Loucy (cell line): ENCODE data around the gene CDC42BPA.

ENCODE experiments used
- H2AFZ ChIP-seq: fragments of 200-600 bp; sonication (generic); 2 replicates; pipeline ENCODE4 v1.6.0; 2016; ENCODE audit warnings: antibody characterized with exemption, mild to moderate bottlenecking, low read length, moderate library complexity
- H3F3A ChIP-seq: fragments of 200-600 bp; 2 replicates; pipeline ENCODE4 v1.6.0; 2016; ENCODE audit warnings: antibody characterized with exemption, low read depth, mild to moderate bottlenecking
- H3K27me3 ChIP-seq: fragments of 200-600 bp; sonication (generic); 2 replicates; pipeline ENCODE4 v1.6.1; 2014; ENCODE audit warnings: low read length, mild to moderate bottlenecking; ENCODE audit not compliant: insufficient read depth, poor library complexity, severe bottlenecking
- H3K36me3 ChIP-seq: fragments of 200-600 bp; sonication (generic); 2 replicates; pipeline ENCODE4 v1.6.1; 2016; ENCODE audit warnings: low read length; ENCODE audit not compliant: insufficient read depth
- H3K4me1 ChIP-seq: fragments of 200-600 bp; sonication (generic); 2 replicates; pipeline ENCODE4 v1.5.1; 2014; ENCODE audit warnings: low read length, mild to moderate bottlenecking; ENCODE audit not compliant: insufficient read depth, poor library complexity, severe bottlenecking
- H3K4me2 ChIP-seq: fragments of 200-600 bp; sonication (generic); 2 replicates; pipeline ENCODE4 v1.6.0; 2014; ENCODE audit warnings: antibody characterized with exemption, low read length, low read depth, mild to moderate bottlenecking; ENCODE audit not compliant: poor library complexity, severe bottlenecking
- H3K4me3 ChIP-seq: fragments of 200-600 bp; sonication (generic); 2 replicates; pipeline ENCODE4 v1.5.1; 2014; ENCODE audit warnings: low read length, mild to moderate bottlenecking, mixed read lengths; ENCODE audit not compliant: poor library complexity, severe bottlenecking
- H3K79me2 ChIP-seq: fragments of 200-600 bp; sonication (generic); 2 replicates; pipeline ENCODE4 v1.6.1; 2014; ENCODE audit warnings: low read length; ENCODE audit not compliant: insufficient read depth
- H3K9ac ChIP-seq: fragments of 200-600 bp; sonication (generic); 2 replicates; pipeline ENCODE4 v1.6.0; 2014; ENCODE audit warnings: mild to moderate bottlenecking, low read depth, low read length, moderate library complexity; ENCODE audit not compliant: poor library complexity, severe bottlenecking
- H3K9me2 ChIP-seq: fragments of 200-600 bp; sonication (generic); replicated peaks from 2 replicates; pipeline ENCODE4 v1.6.1; 2016; ENCODE audit warnings: low read depth, low read length, mixed read lengths
- H3K9me3 ChIP-seq: fragments of 200-600 bp; sonication (generic); 2 replicates; pipeline ENCODE4 v1.6.1; 2014; ENCODE audit warnings: mild to moderate bottlenecking, antibody characterized with exemption, low read length, low read depth; ENCODE audit not compliant: insufficient read depth
- H4K20me1 ChIP-seq: fragments of 200-600 bp; sonication (generic); 2 replicates; pipeline ENCODE4 v1.6.0; 2014; ENCODE audit warnings: antibody characterized with exemption, low read length, mild to moderate bottlenecking; ENCODE audit not compliant: insufficient read depth, poor library complexity, severe bottlenecking
- EZH2phosphoT487 ChIP-seq: fragments of 200-600 bp; IDR thresholded peaks from 2 replicates; pipeline ENCODE4 v1.6.1; 2018; ENCODE audit warnings: antibody characterized with exemption, mild to moderate bottlenecking, moderate library complexity, borderline replicate concordance
- TF ChIP-seq, protein P1 (sequence below): fragments of 200-600 bp; sonication (generic); conservative IDR thresholded peaks from 2 replicates; pipeline ENCODE4 v1.5.1; 2014; ENCODE audit warnings: mild to moderate bottlenecking, antibody characterized with exemption, low read length

Gene CDC42BPA

DNA sequence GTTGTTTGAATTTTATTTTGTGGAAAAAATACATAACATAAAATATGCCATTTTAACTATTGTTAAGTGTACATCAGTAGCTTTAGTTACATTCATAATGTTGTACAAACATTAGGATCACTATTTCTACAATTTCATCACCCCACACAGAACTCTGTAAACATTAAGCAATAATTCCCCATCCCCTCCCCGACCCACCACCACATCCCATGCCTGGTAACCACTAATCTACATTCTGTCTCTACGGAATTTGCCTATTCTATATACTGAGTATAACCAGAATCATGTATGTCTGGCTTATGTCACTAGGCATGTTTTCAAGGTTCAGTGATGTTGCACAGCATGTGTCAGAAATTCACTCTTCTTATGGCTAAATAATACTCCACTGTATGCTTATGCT lies 47.7 kb downstream of the CDC42BPA start:
- no peaks in the 10 kb centered on the region for H3F3A ChIP-seq
- H3K4me3 ChIP-seq: no peak overlapping the region
- no peak for TF ChIP-seq EZH2phosphoT487
- TF ChIP-seq, protein P1, sequence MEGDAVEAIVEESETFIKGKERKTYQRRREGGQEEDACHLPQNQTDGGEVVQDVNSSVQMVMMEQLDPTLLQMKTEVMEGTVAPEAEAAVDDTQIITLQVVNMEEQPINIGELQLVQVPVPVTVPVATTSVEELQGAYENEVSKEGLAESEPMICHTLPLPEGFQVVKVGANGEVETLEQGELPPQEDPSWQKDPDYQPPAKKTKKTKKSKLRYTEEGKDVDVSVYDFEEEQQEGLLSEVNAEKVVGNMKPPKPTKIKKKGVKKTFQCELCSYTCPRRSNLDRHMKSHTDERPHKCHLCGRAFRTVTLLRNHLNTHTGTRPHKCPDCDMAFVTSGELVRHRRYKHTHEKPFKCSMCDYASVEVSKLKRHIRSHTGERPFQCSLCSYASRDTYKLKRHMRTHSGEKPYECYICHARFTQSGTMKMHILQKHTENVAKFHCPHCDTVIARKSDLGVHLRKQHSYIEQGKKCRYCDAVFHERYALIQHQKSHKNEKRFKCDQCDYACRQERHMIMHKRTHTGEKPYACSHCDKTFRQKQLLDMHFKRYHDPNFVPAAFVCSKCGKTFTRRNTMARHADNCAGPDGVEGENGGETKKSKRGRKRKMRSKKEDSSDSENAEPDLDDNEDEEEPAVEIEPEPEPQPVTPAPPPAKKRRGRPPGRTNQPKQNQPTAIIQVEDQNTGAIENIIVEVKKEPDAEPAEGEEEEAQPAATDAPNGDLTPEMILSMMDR: no peak
- H3K36me3 ChIP-seq: no peaks in the 10 kb centered on the region
- no peak overlapping the region for H3K4me2 ChIP-seq
- H3K9ac ChIP-seq: no peak overlapping the region
- H3K4me1 ChIP-seq: no peaks in the 10 kb centered on the region
- H3K9me2 ChIP-seq: no peaks in the 10 kb centered on the region
- no peak overlapping the region for H2AFZ ChIP-seq
- H3K9me3 ChIP-seq: no peaks in the 10 kb centered on the region
- no peaks in the 10 kb centered on the region for H4K20me1 ChIP-seq
- H3K27me3 ChIP-seq: no peaks in the 10 kb centered on the region
- H3K79me2 ChIP-seq: no peaks in the 10 kb centered on the region

DNA sequence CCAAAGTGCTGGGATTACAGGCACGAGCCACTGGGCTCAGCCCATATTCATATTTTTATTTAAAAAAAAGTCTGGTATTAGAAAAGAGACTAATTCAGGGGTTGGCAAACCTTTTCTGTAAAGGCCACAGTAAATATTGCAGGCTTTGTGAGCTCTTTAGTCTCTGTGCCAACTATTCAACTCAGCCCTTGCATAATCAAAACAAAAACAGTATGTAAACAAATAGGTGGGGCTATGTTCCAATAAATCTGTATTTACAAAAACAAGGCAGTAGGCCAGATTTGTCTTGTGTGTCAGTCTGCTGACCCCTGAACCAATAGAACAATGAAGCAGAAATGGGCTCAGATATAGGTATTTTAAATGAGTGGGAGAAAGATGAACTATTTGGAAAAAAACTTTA lies 49.3 kb downstream of the CDC42BPA start:
- Histone ChIP-seq H3F3A (no peaks in the 10 kb centered on the region), H4K20me1 (no peaks in the 10 kb centered on the region), H3K9me3 (no peaks in the 10 kb centered on the region), H3K9me2 (no peaks in the 10 kb centered on the region), H3K27me3 (no peaks in the 10 kb centered on the region), H3K9ac (no peak overlapping the region), H3K79me2 (no peaks in the 10 kb centered on the region), H3K4me1 (no peaks in the 10 kb centered on the region), H3K4me3 (no peak overlapping the region), H3K4me2 (no peak overlapping the region), H2AFZ (no peak overlapping the region), H3K36me3 (no peaks in the 10 kb centered on the region)
- no peak for TF ChIP-seq EZH2phosphoT487
- TF ChIP-seq, protein P1: no peak

DNA sequence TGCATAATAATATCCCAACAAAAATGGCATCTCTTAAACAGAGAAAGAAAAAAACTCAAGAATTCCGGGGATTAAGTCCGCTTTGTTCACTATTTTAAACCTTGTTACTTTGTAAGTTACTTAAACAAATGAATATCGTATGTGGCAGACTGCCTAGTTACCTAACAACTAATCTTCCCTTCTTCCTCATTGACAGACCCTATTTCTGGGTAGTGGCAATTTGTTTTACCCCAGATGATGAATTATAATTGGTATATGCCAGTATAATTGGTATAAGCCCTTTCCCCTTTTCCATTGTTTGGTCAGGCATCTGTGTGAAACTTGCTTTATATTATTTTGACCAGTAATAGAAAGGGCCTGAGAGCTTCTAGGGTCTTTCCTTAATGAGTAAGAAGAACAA lies 52.4 kb downstream of the CDC42BPA start:
- Histone ChIP-seq H3K9me2 (no peaks in the 10 kb centered on the region), H3K36me3 (no peaks in the 10 kb centered on the region), H3K4me1 (no peaks in the 10 kb centered on the region), H3F3A (no peaks in the 10 kb centered on the region), H3K27me3 (no peaks in the 10 kb centered on the region), H2AFZ (no peak overlapping the region), H3K9ac (no peak overlapping the region), H4K20me1 (no peaks in the 10 kb centered on the region), H3K4me2 (no peak overlapping the region), H3K79me2 (no peaks in the 10 kb centered on the region), H3K4me3 (no peak overlapping the region), H3K9me3 (no peaks in the 10 kb centered on the region)
- no peak for TF ChIP-seq EZH2phosphoT487
- TF ChIP-seq, protein P1: no peak
